Activated CD4-positive, alpha-beta T cell treated with anti-CD3 and anti-CD28 coated beads for 48 hours (primary cell): ENCODE measurements around the gene USP2.

Experiments
- DNase-seq: peaks from one replicate; pipeline ENCODE4 v3.0.0-alpha.2; 2020

The USP2 gene

DNA sequence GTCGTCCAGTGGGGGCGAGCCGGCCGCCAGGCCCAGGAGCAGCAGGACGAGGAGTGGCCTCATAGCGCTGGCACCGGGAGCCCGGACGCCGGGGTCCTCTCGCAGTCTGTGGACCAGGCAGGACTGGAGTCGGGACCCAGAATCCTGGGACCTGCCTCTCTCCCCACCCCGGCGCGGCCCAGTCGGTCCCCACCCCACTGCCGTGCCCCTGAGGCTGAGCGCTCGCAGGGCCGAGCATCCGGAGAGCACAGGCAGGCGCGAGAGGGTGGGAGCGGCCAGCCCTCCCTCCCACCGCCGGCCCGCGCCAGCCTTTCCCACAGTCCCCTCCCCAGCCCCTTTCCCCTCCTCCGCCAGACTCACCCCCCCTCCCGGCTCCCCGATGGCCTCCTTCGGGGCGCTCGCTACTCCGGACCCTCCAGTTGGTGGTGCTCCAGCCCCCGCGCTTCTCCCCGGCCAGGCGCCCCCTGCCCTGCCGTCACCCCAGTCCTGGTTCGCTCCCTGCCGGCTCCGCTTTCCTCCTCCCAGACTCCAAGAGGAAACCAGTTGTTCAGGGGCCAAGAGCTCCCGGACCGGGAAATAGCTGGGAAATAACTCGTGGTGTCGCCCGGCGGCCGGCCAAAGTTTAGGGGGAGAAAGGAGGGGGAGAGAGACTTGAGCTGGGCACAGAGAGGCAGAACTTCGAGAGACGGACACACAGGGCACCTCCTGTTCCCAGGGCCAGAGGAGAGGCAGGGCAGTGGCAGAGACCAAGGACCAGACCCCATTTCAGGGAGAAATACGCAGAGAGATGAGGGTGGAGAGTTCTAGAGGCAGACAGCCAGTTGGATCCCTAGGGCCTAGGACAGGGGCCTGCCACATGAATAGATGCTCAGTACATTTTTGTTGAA, 40.9 kb downstream of the USP2 start, which contains the start of gene C1QTNF5:
TSS of gene C1QTNF5 (minus strand) at position 549 of the 887 bp plus-strand sequence. CDS start at position 63, 486 bp downstream.
- DNase-seq, result no peak

DNA sequence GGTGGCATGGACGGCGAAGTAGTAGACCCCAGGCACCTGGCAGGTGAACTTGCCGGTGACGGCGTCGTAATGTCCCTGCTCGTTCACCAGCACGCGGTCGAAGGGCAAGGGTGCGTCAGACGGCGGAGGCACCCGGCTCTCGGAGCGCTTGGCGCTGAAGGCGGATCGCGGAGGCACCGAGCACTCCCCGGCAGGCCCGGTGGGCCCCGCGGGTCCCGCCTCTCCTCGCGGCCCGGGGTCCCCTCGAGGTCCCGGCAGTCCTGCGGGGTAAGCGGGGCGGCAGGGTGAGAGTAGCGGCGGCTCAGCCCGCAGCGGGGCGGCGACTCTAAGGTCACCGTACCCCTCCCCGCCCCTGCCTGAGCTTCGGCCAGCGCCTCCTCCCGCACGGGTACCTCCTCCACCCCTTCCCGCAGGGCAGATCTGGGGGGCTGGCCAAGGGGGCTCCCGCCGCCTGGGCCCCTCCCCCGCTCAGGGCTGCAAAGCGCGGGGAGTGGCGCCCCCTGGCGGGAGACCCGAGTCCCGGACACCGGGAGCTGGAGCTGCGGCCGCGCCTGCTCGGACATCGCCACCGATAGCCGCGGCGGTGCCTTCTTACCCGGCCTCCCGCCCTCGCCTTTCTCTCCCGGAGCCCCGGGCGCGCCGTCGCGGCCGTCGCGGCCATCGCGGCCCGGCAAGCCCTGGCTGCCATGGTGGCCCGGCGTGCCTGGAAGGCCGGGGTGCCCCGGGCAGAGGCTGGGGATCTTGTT, 41.7 kb downstream of the USP2 start:
- DNase-seq, result peak; percentile 60

DNA sequence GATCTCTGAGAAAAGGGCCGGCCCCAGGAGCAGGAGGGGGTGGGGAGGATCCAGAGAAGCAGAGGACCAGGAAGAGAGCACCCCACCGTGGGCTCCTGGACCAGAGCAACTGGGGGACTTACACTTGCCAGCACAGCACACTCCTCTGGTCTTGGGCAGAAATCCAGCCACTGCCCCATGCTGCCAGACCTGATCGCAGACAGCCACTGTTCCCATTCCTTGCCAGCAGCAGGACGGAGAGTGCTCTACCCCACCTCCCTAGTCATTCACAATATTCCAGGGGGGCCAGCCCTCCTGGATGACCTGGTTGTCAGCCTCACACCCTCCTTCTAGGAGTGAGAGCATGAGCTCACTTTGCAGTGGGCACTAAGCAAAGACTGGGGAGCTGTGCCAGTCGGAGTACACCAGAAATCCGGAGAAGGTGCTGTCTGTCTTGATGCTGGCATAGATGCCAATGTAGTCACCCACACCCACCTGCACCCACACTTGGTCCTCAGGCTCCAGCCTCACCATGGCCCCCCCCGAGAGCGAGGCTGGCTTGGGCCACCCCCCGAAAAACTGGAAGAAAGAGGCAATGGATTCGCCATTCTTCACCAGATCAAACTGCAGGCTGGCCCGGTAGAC, 42.4 kb downstream of the USP2 start:
- no peak for DNase-seq

DNA sequence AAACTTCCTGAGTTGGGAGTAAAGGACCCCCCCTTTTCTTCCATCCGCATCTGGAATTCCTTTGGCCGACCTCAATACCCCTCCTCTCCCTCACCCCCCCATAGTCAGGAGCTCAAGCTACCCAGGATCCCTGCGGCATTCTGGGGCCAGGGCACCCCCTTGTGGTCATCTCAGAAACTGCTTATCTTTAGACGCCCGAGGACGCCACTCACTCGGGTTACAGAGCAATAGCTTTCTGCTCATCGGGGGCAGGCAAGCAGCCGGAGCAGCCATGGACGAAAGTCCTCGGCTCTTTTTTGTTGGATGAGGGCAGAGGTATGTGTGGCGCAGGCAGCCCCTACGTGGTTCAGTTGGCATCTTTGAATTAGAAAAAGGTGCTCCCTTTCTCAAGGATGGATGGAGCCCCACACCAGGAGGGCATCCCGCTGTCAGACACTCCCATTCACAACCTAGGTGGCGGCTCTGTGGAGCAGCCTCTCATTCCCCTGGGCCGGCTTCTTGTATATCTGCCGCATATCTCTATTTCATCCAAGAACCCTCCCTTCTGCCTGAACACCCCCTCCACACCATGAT, 43.1 kb downstream of the USP2 start:
- DNase-seq, result peak; percentile 81

DNA sequence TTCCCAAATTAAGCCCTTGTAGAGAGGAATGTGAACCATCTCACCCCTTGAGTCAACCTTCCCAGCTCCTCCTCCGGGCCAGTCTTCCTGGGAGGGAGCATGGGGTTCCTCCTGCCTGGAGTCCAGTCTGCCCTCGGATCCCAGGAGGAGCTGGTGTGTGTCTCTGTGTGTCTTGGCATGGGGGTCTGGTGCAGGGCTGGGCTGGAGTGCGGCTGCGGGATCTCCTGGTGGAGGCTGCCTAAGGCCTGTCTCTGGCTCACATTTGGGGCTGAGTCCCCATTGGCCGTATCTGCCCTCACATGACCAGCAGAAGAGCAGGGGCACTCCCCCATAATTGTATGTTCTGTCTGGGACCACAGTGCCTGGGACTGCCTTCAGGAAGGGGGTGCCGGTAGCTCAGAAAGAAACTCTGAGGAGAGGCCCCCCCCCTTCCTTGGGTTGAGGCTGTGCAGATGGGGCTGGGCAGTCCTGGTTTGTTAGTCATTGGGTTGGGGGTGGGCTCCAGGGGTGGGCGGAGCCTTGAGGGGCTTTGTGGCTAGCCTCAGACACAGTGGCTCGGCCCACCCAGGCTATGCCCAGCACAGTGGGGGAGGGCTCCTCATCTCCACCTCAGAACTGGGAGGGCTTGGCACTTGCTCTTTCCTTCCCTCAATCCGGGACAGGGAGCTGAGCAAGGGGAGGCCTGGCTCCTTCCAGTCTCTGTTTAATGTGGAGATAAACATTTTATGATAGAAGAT, 43.7 kb downstream of the USP2 start:
- DNase-seq, result no peak

DNA sequence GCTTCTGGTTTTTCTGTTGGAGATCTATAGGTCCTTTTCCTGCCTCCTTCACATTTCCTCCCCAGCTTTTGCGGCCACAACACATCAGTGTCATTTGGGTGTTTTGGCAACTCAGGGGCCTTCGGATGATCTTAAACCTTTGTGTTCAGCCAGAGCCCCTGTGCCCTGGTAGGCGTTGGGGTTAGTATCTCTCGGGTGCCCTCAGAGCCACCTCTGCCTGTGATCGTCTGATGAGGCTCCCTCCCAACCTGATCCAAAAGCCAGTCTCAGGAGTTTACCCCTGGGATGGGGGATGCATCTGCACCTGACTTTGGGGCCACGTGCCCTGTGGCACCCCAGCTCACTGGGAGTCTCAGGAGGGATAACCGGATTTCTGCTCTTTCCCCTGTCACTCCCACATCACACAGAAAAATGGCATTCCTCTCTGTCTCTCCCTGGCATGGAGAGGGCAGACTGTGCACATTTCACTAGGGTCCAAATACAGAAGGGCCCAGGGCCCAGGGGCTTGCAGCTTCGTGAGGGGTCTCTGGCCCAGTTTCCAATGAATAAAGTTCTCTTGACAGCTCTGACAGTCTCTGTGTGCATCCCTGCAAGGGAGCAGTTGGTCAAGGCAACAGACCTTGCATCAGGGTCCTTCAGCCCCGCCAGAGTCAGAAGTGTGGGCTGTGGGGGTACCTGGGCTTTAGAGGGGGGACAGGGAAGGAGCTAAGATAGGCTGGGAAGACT, 44.6 kb downstream of the USP2 start:
- no peak for DNase-seq

DNA sequence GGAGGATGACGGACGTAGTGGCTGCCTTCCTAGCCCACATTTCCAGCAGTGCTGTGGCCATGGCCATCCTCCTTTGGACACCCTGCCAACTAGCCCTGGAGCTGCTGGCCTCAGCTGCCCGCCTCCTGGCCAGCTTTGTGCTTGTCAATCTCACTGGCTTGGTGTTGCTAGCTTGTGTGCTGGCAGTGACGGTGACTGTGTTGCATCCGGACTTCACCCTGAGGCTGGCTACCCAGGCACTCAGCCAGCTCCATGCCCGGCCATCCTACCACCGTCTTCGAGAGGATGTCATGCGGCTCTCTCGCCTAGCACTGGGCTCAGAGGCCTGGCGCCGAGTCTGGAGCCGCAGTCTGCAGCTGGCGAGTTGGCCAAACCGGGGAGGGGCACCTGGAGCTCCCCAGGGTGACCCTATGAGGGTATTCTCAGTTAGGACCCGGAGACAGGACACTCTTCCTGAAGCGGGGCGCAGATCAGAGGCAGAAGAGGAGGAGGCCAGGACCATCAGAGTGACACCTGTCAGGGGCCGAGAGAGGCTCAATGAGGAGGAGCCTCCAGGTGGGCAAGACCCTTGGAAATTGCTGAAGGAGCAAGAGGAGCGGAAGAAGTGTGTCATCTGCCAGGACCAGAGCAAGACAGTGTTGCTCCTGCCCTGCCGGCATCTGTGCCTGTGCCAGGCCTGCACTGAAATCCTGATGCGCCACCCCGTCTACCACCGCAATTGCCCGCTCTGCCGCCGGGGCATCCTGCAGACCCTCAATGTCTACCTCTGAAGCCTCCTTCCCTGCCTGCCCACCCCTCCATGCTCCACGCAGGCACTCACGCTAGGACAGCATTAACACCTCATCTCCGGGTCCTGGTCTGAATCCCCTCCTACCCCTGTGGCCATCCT, 45.6 kb downstream of the USP2 start:
- no peak for DNase-seq

DNA sequence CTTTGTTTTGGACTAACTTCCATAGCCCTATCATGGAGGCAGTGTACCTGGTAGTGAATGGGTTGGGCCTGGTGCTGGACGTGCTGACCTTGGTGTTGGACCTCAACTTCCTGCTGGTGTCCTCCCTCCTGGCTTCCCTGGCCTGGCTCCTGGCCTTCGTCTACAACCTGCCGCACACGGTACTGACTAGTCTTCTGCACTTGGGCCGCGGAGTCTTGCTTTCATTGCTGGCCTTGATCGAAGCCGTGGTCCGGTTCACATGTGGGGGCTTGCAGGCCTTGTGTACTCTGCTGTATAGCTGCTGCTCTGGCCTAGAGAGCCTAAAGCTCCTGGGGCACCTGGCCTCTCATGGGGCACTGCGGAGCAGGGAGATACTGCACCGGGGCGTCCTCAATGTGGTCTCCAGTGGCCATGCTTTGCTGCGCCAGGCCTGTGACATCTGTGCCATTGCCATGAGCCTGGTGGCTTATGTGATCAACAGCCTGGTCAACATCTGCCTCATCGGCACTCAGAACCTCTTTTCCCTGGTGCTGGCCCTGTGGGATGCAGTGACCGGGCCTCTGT, 46.3 kb downstream of the USP2 start:
- DNase-seq, result no peak

DNA sequence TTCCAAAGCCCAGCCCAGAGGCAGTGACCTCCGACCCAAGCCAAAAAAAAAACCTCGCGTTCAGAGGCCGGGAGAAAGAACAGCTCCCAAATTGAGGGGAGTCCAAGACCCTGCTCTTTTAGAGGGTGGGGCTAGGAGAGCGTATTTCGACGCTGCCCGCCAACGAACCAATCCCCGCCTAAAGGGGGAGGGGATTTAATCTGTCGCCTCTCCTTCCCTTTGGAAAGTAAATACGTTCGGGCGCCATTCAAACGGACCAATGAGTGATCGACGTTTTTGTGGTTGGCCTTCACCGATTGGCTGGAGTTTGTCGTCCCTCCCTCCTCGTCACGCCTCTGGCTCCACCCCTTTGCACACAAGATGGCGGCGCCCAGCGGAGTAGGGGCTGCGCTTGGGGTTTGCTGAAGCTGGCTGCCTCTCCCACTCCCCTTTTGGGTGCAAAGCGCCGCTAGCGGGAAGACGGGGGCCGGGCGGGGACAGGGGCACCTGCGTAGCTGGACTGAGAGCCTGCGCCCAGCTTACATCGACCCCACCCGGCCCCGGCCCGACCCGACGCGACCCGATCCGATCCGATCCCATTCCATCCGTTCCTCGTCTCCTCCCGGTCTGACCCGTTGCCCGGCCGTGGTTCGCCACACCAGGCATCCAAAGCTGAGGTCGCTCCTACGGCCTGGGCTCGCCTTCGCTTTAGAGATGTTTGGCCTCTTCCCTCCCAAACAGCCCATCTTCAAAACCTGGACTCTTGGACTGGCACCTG, 47.1 kb downstream of the USP2 start, which contains the start of gene RNF26:
TSS of gene RNF26 (plus strand) at position 354 of the 757 bp plus-strand sequence. CDS start 596 bp downstream, outside the sequence.
- peak; percentile 95 for DNase-seq

DNA sequence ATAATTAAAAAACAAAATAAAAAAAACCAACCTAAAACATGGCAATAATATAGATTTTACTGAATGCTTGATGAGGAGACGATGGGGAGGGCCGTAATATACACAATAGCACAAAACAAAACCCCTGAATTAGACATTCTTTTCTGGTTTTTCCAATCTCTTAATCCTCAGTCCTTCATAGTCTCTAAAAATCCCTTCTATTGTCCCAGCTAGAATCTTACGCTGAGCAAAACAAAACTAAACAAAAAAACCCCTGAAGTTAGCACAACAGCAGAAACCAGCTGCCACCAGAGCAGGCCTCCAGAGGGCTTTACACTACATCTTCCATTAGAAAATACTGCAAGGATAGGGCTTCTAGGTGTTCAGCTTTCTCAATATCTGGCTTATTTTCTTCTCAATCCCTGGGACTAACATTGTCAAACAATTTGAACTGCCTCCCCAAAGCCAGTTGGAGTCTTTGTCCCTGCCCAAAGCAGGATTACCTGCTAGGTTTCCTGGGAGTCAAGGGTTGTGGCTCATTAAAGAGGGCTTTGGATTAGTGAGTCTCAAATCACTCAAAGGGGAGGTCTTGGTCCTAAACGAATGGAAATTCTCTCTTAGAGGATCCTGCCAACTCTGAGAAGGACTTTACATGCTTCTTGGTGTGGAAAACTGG, 49.3 kb downstream of the USP2 start:
- no peak for DNase-seq

DNA sequence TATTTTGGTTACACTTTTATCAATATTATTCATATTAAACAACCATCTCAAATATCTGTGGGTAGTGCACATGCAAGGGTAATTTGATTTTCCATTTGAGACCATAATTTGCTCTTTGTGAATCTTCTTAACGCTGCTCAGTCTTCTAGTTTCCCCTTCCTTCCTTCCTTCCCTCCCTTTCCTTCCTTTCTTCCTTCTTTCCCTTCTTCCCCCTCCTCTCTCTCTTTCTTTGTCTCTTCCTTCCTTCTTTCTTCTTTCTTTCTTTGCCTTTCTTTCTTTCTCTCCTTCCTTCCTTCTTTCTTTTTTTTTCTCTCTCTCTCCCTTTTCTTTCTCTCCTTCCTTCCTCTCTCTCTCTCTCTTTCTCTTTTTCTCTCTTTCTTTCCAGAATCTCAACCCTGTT, 51.3 kb downstream of the USP2 start:
- no peak for DNase-seq

DNA sequence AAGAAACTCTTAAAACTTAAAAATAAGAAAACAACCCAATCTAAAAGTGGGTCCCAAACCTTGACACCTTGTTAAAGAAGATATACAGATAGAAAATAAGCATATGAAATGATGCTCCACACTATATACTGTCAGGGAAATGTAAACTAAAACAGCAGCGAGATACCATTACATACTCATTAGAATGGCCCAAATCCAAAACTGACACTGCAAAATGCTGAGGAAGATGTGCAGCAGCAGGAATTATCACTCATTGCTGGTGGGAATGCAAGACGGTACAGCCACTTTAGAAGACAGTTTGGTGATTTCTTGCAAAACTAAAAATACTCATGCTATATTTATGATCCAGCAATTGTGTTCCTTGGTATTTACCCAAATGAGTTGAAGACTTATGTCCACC, 52.2 kb downstream of the USP2 start:
- no peak for DNase-seq

DNA sequence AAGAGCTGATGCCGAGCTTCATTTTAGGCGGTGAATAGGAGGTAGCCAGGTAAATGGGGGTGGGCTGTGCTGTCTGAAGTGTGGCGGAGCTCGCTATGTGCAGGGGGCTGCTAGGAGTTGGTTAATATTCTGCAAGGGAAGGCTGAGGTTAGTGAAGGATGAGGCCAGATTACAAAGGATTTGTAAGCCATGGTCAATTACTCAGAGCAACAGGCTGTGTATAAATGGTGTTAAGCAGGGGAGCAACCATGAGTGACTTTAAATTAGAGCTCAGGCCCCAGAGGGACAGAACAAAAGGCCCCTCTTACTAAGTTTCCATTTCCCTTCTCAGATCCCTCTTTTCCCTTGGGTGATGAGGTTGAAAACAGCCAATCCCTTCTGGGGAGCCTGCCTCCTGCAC, 57.3 kb downstream of the USP2 start:
- no peak for DNase-seq

DNA sequence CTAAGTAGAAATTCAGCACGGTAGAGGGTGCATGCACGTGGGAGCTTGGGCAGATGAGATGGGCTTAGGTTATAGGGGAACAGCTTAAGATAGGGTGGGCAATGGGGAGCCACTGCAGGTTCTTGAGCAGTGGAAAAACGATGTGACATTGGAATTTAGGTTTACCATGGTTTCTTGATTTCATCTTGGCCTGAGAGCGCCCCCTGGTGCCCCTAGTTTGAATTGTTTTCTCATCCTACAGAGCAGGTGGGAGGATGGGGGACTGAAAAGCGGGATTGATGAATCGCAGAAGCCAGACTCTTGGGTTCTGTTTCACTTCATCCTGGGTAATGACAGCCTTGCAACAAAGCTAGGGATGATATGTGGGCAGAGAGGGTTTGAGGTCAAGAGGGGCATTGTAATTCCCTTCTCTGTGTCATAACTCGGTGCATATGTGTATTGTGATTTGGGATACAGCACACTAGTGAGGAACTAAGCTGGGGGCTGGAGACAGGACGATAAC, 57.9 kb downstream of the USP2 start:
- peak; percentile 91 for DNase-seq

DNA sequence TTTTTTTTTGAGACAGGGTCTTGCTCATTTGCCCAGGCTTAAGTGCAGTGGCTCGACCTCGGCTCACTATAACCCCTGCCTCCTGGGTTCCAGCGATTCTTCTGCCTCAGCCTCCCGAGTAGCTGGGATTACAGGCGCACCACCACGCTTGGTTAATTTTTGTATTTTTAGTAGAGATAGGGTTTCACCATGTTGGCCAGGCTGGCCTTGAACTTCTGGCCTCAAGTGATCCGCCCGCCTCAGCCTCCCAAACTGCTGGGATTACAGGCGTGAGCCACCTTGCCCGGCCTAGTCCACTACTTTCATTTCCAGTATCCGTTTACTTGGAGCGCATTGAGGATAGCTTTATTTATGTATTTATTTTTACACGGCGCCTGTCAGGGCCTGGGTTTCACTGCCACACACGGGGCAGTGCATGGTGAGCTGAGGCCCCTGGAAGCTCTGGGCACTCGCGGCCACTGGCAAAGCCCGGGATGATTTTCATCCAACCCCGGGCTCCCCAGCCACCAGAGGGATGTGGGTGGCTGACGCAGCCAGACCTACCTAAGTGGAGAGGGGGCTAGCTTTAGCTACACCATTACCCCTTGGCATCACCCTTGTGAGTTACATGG, 58.5 kb downstream of the USP2 start:
- no peak for DNase-seq

DNA sequence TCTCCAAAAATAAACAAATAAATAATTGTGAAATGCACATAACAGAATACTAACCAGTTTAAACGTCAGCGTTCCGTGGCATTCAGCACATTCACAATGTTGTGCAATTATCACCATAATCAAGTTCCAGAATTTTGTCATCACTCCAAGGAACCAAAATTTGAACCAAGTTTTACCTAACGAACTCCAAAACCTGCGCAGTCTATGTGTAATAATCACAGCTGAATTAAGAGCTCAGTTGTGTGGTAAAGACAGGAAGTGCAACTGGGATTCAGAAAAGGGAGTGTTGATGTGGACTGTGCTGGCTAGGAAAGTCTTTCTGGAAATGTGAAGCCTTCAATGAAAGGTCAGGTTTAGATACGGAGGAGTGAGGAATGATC, 59.1 kb downstream of the USP2 start:
- no peak for DNase-seq

DNA sequence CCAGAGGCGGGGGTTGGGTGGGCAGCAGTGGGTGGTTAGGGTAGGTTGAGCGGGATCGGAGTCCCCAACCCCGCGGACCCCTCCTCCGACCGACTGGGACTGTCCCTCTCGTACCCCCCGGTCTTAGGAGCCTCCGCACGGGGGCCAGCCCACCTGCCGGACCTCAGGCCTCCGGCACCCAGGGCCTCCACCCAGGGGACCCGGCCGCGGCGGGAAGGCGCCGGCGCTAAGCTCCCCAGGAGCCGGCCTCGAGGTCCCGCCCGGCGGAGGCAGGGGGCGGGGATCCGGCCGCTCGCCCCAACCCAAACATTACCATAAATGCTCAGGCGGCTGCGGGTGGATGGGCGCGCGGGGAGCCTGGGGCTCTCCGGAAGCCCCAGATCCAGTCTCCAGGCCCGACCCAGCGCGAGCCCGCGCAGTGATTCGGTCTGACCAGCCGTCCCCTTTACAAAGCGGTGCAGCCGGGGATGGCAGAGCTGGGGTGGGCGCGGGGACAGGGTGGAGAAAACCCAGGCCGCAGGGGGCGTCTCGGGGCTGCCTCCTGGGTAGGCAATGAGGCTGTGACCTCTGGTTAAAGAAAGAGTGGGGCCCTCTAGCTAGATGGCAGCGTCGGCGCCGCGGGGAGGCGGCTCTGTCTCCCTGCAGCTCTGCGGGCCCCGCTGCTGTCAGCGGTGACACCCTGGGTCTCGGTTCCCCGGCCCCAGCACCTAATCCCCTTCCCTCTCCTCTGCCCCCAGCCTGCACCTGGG, 60.5 kb downstream of the USP2 start:
- DNase-seq, result peak; percentile 70
